Suprapubic skin (tissue), 4 donors: ENCODE data around the gene MED13L. TPM values are rescaled to one million over a fixed set of nuclear protein-coding genes. Genes with fewer than 3 reads are reported as not detected.
A peak's percentile ranks its signal among the peaks of the same experiment; 100 is the strongest.

ENCODE experiments used
- DNase-seq, 2 donors: peaks; one replicate each; pipeline ENCODE4 v3.0.0-alpha.2; 2019; ENCODE audit warnings: low spot score in 2 of 2
- H3K27ac ChIP-seq: fragments of 200-600 bp; sonication (generic); one replicate; pipeline ENCODE4 v1.5.1; 2019
- H3K27me3 ChIP-seq: fragments of 200-600 bp; sonication (generic); one replicate; pipeline ENCODE4 v1.5.1; 2019
- H3K36me3 ChIP-seq: fragments of 200-600 bp; sonication (generic); one replicate; pipeline ENCODE4 v1.5.1; 2019
- H3K4me1 ChIP-seq: fragments of 200-600 bp; sonication (generic); one replicate; pipeline ENCODE4 v1.5.1; 2019
- H3K4me3 ChIP-seq: fragments of 200-600 bp; sonication (generic); one replicate; pipeline ENCODE4 v1.5.1; 2019; ENCODE audit warnings: mild to moderate bottlenecking
- H3K9me3 ChIP-seq: fragments of 200-600 bp; sonication (generic); one replicate; pipeline ENCODE4 v1.5.1; 2019
- CTCF ChIP-seq, 2 donors: fragments of 200-600 bp in 1 of 2; fragments of 450-650 bp in 1 of 2; sonication (generic) in 1 of 2; IDR thresholded peaks; one replicate each; pipeline ENCODE4 v1.5.1; 2016 to 2019; ENCODE audit warnings: antibody characterized with exemption in 2 of 2, mild to moderate bottlenecking in 1 of 2, moderate library complexity in 1 of 2
- EP300 ChIP-seq: sonication (generic); formaldehyde crosslinking; IDR thresholded peaks from one replicate; pipeline ENCODE4 v1.6.1; 2017; ENCODE audit warnings: antibody characterized with exemption
- POLR2A ChIP-seq, 2 donors: fragments of 450-650 bp; IDR thresholded peaks; one replicate each; pipeline ENCODE4 v1.6.1; 2017; ENCODE audit warnings: antibody characterized with exemption in 2 of 2, mild to moderate bottlenecking in 2 of 2, moderate library complexity in 2 of 2
- POLR2AphosphoS5 ChIP-seq, 3 donors: sonication (generic); formaldehyde crosslinking; IDR thresholded peaks; one replicate each; pipeline ENCODE4 v1.6.1; 2017; ENCODE audit warnings: antibody characterized with exemption in 3 of 3
- WGBS: methylation state at CpG from one replicate; pipeline ENCODE4 v1.1.5; 2018; 5-methylcytosine and 5-hydroxymethylcytosine counted together
- total RNA-seq, 4 donors: library from RNA; depleted of rRNA; stranded (reverse); fragments of >200 nt; gene quantifications; one replicate each; pipeline ENCODE4 v1.1.0, GENCODE V29; 2016

MED13L gene
- total RNA-seq, 4 donors from 2014 or later: 173 to 418 (median 228) TPM

GRCh38 chr12:115934046-115934445, 343.4 kb downstream of the MED13L start:
- no peaks in the 10 kb centered on the region for H3K27me3 ChIP-seq
- no peak for TF ChIP-seq CTCF (IDR thresholded peaks at IDR 0.05)
- no peak for TF ChIP-seq POLR2A (IDR thresholded peaks at IDR 0.05)
- no peak for TF ChIP-seq EP300
- TF ChIP-seq POLR2AphosphoS5 (IDR thresholded peaks at IDR 0.05): peak in 1 of 3 donors; percentile 64
- DNase-seq: peak in 1 of 2 donors; percentile 75
- 61% methylated on average over 3 of the region's 3 CpGs for WGBS
- no peaks in the 10 kb centered on the region for H3K4me1 ChIP-seq
- no peak overlapping the region for H3K4me3 ChIP-seq
- peak overlapping the region; percentile 24 for H3K27ac ChIP-seq
- H3K36me3 ChIP-seq: no peaks in the 10 kb centered on the region
- peaks cover 5% of the 10 kb centered on the region for H3K9me3 ChIP-seq

GRCh38 chr12:115932066-115932465, 345.4 kb downstream of the MED13L start:
- no peaks in the 10 kb centered on the region for H3K4me1 ChIP-seq
- TF ChIP-seq EP300 (no peak), POLR2A (IDR thresholded peaks at IDR 0.05) (no peak), POLR2AphosphoS5 (IDR thresholded peaks at IDR 0.05) (no peak), CTCF (IDR thresholded peaks at IDR 0.05) (no peak)
- no peak for DNase-seq

GRCh38 chr12:115930336-115930735, 347.2 kb downstream of the MED13L start:
- H3K36me3 ChIP-seq: no peaks in the 10 kb centered on the region
- TF ChIP-seq POLR2AphosphoS5 (IDR thresholded peaks at IDR 0.05): no peak
- no peak for TF ChIP-seq POLR2A (IDR thresholded peaks at IDR 0.05)
- no peak for TF ChIP-seq EP300
- no peak for TF ChIP-seq CTCF (IDR thresholded peaks at IDR 0.05)
- DNase-seq: no peak
- 57% methylated on average over 5 of the region's 5 CpGs for WGBS
- H3K4me3 ChIP-seq: no peak overlapping the region
- no peaks in the 10 kb centered on the region for H3K4me1 ChIP-seq
- no peaks in the 10 kb centered on the region for H3K27me3 ChIP-seq
- H3K27ac ChIP-seq: no peak overlapping the region
- no peaks in the 10 kb centered on the region for H3K9me3 ChIP-seq

More at GRCh38 chr12:115932066-115932465, 345.4 kb downstream of the MED13L start:
- no peaks in the 10 kb centered on the region for H3K36me3 ChIP-seq
- WGBS: 36% methylated on average over 1 of the region's 1 CpG
- H3K27me3 ChIP-seq: no peaks in the 10 kb centered on the region
- no peak overlapping the region for H3K27ac ChIP-seq
- no peaks in the 10 kb centered on the region for H3K9me3 ChIP-seq
- no peak overlapping the region for H3K4me3 ChIP-seq

- no peaks in the 10 kb centered on the region for H3K9me3 ChIP-seq
- TF ChIP-seq POLR2AphosphoS5 (IDR thresholded peaks at IDR 0.05) (no peak), POLR2A (IDR thresholded peaks at IDR 0.05) (no peak), EP300 (no peak)
- H3K36me3 ChIP-seq: no peaks in the 10 kb centered on the region
- H3K4me3 ChIP-seq: no peak overlapping the region
- DNase-seq: no peak
- no peak overlapping the region for H3K27ac ChIP-seq
- WGBS: 86% methylated on average over 8 of the region's 8 CpGs
- H3K4me1 ChIP-seq: no peaks in the 10 kb centered on the region
- H3K27me3 ChIP-seq: no peaks in the 10 kb centered on the region
Measured at GRCh38 chr12:115926037-115926670, 351.3 kb downstream of the MED13L start.

GRCh38 chr12:115923851-115924250, 353.6 kb downstream of the MED13L start:
- Histone ChIP-seq H3K9me3 (no peaks in the 10 kb centered on the region), H3K4me3 (no peak overlapping the region), H3K4me1 (no peaks in the 10 kb centered on the region), H3K27me3 (no peaks in the 10 kb centered on the region), H3K27ac (no peak overlapping the region), H3K36me3 (no peaks in the 10 kb centered on the region)
- no peak for TF ChIP-seq CTCF (IDR thresholded peaks at IDR 0.05)
- no peak for TF ChIP-seq EP300
- DNase-seq: no peak
- 90% methylated on average over 5 of the region's 5 CpGs for WGBS
